Limb (tissue), 2 donors: Measurements from ENCODE around the gene GZMB.
"Not testable (repeated sequence)": the region's sequence is repeated elsewhere in the genome, so short reads cannot be mapped to it uniquely, and the experiment has no call there.

Source experiments
- DNase-seq, 2 donors: peaks; one replicate each; pipeline ENCODE4 v3.0.0-alpha.2; 2016; ENCODE audit errors: extremely low spot score in 2 of 2

GZMB gene

GRCh38 chr14:24631749-24632335 is 2.1 kb downstream of the GZMB start:
- no peak for DNase-seq

GRCh38 chr14:24630872-24631477 is 3.0 kb downstream of the GZMB start:
- DNase-seq: peak in 1 of 2 donors; percentile 36

DNA sequence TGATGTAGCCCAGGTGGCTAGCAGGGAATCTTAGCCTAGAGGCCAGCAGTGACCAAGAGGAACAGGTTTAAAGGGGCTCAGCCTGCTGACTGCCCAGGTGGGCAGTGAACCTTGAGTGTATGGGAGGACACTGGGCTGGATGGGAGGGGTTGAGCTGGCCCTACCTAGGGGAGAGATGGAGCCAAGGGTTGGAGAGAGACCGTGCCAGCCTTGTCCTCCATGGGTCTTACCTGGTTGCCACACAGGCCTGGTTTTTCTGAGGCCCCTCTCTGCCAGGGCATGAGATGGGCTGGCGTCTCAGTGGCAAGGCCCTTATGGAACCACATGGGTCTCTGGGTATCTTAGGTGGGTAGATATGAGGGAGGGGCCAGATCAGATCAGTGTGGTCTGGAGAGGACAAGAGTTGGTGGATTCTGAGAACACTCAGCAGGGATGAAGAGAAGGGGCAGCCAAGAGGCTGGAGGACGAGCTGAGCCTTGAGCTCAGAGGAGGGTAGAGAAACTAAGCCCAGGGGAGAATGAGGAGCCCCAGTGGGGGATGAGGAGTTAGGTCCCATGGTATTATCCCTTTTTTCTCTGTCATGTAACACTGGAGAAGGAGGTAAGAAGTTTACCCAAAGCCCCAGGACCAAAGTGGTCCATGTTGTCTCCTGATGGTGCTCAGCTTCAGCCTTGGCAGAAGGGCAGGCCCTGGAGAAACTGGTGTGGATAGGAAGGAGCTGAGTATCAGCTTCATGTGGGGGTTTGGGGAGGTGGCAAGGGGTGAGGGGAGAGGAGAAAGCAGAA is 3.7 kb downstream of the GZMB start:
- DNase-seq: no peak

DNA sequence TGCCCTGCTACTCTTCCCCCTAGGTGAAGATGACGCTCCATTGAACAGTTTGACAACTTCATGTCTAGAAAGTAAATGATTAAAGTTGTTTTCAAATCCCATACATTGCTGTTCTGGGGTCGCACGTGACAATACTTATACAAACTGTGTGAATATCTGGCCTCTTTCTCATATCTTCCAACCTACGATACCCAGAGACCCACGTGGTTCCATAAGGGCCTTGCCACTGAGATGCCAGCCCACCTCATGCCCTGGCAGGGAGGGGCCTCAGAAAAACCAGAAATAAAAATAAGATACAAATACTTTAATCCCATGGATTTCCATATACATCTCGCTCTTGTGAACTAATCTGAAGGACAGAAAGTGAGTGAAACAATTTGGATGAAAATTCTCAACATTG is 4.5 kb downstream of the GZMB start:
- DNase-seq: no peak

GRCh38 chr14:24613747-24614146 is 20.2 kb downstream of the GZMB start:
- DNase-seq: no peak

- DNase-seq: no peak
These were observed 20.7 kb downstream of the GZMB start for GRCh38 chr14:24613241-24613640.

DNA sequence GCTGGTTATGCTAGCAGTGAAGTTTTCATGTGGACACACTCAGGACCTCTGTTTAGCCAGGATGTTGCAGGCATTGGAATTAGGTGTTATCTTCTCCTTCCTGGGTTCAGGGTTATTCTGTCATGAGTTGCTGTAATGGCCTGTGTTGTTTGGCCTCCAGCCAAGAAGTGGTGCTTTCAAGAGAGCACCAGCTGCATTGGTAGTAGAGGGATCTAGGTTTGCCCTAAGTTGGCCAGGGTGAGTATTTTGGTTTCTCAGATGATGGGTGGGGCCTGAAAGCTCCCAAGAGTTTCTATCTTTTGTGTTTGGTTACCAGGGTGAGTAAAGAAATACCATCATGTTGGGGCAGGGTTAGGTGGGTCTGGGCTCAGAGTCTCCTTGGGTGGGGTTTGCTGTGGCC is 21.8 kb downstream of the GZMB start:
- DNase-seq: no peak

DNA sequence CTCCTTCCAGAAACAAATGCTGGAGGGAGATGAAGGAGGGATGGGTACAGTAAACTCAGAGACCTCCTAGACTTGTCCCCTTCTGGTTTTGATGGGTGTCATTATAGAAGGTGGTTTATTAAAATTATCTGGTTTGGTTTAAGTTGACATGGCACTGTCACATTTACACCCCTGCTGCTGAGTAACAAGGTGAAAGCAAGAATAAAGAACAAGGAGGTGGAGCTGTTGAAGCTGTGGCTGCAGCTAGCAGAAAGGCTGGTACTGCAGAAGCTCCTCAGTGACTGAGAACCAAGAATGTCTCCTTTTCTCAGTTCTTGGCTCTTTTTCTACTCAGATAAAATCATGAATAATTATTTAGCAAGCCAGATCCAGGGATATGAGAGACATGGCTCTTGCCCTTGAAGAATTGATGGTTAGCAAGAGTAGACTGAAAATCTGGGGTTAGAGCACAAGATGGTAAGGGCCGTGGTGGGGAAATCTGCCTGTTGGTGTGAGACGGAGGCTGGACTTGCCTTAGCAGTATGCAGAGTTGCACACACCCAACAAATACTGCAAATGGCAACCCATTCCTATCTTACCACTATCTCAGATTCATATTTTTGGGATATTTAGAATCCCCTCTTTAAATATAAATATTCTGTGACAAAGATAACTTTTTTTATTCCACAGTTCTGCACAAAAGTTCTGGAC is 24.2 kb downstream of the GZMB start, which contains the start of gene GZMH:
GZMH (minus strand) TSS at position 31 of the 690 bp plus-strand sequence. CDS start 72 bp downstream, outside the sequence.
- DNase-seq: no peak

GRCh38 chr14:24607635-24608514 is 26.1 kb downstream of the GZMB start:
- DNase-seq: no peak

DNA sequence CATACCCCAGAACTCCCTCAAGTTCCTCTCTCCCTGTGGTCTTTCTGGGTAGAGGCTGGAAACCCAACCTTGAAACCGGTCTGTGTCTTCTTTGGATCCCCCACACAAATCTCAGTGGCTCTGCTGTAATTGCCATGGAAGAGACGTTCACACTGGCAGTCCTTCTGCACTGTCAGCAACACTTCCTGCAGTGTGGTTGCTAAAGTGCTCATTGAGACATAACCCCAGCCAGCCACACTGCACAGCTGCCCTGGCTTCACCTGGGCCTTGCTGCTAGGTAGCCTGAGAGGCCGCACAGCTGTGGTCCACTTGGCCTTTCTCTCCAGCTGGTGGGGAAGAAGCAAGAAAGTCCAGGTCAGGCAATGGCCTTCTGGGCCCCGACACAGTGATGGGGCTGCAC is 26.9 kb downstream of the GZMB start:
- no peak for DNase-seq

DNA sequence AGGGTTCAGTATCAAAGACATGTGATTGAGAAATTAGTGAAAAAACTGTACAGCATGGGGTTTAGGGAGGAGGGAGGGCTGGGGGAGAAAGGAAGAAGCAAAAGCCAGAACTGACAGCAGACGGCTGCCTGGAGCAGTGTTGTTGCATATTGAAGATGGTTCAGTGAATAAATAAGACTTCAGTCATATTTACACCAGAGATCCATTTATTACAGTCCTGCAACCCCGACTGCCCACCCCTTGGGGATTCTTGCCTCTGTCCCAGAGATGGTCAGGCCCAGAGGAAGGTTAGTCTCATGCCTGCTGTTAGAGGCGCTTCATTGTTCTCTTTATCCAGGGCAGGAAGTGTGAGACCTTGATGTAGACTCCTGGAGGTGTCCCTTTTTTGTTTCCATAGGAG is 27.7 kb downstream of the GZMB start:
- DNase-seq: no peak

GRCh38 chr14:24605435-24606190 is 28.4 kb downstream of the GZMB start:
- no peak for DNase-seq

DNA sequence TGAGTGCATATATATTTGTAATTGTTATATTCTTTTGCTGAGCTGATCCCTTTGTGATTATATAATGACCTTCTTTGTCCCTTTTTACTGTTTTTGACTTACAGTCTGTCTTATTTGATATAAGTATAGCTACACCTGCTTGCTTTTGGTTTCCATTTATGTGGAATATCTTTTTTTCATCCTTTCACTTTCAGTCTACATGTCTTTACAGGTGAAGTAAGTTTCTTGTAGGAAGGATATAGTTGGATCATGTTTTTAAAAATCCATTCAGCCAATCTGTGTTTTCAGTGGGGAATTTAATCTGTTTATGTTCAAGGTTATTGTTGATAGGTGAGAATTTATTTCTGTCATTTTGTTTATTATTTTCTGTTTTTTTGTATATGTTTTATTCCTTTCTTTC is 36.6 kb downstream of the GZMB start:
- DNase-seq: no peak

- DNase-seq: no peak
These were observed 38.7 kb downstream of the GZMB start for GRCh38 chr14:24595073-24595808.

DNA sequence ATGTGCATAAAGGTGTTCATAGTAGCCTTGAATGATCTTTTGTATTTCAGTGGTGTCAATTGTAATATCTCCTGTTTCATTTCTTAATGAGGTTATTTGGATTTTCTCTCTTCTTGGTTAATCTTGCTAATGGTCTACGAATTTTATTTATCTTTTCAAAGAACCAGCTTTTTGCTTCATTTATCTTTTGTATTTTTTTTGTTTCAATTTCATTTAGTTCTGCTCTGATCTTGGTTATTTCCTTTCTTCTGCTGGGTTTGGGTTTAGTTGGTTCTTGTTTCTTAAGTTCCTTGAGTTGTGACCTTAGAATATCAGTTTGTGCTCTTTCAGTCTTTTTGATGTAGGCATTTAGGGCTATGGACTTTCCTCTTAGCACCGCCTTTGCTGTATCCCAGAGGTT is 43.0 kb downstream of the GZMB start:
- not testable (repeated sequence) for DNase-seq

DNA sequence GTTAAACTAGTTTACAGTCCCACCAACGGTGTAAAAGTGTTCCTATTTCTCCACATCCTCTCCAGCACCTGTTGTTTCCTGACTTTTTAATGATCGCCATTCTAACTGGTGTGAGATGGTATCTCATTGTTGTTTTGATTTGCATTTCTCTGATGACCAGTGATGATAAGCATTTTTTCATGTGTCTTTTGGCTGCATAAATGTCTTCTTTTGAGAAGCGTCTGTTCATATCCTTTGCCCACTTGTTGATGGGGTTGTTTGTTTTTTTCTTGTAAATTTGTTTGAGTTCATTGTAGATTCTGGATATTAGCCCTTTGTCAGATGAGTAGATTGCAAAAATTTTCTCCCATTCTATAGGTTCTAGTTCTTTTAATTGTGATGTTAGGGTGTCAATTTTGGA is 49.6 kb downstream of the GZMB start:
- DNase-seq: not testable (repeated sequence)
